Loucy (cell line): ENCODE results near the gene MRAS.

Experiments
- H2AFZ ChIP-seq: fragments of 200-600 bp; sonication (generic); 2 replicates; pipeline ENCODE4 v1.6.0; 2016; ENCODE audit warnings: antibody characterized with exemption, mild to moderate bottlenecking, low read length, moderate library complexity
- H3F3A ChIP-seq: fragments of 200-600 bp; 2 replicates; pipeline ENCODE4 v1.6.0; 2016; ENCODE audit warnings: antibody characterized with exemption, low read depth, mild to moderate bottlenecking
- H3K27me3 ChIP-seq: fragments of 200-600 bp; sonication (generic); 2 replicates; pipeline ENCODE4 v1.6.1; 2014; ENCODE audit warnings: low read length, mild to moderate bottlenecking; ENCODE audit not compliant: insufficient read depth, poor library complexity, severe bottlenecking
- H3K36me3 ChIP-seq: fragments of 200-600 bp; sonication (generic); 2 replicates; pipeline ENCODE4 v1.6.1; 2016; ENCODE audit warnings: low read length; ENCODE audit not compliant: insufficient read depth
- H3K4me1 ChIP-seq: fragments of 200-600 bp; sonication (generic); 2 replicates; pipeline ENCODE4 v1.5.1; 2014; ENCODE audit warnings: low read length, mild to moderate bottlenecking; ENCODE audit not compliant: insufficient read depth, poor library complexity, severe bottlenecking
- H3K4me2 ChIP-seq: fragments of 200-600 bp; sonication (generic); 2 replicates; pipeline ENCODE4 v1.6.0; 2014; ENCODE audit warnings: antibody characterized with exemption, low read length, low read depth, mild to moderate bottlenecking; ENCODE audit not compliant: poor library complexity, severe bottlenecking
- H3K4me3 ChIP-seq: fragments of 200-600 bp; sonication (generic); 2 replicates; pipeline ENCODE4 v1.5.1; 2014; ENCODE audit warnings: low read length, mild to moderate bottlenecking, mixed read lengths; ENCODE audit not compliant: poor library complexity, severe bottlenecking
- H3K79me2 ChIP-seq: fragments of 200-600 bp; sonication (generic); 2 replicates; pipeline ENCODE4 v1.6.1; 2014; ENCODE audit warnings: low read length; ENCODE audit not compliant: insufficient read depth
- H3K9ac ChIP-seq: fragments of 200-600 bp; sonication (generic); 2 replicates; pipeline ENCODE4 v1.6.0; 2014; ENCODE audit warnings: mild to moderate bottlenecking, low read depth, low read length, moderate library complexity; ENCODE audit not compliant: poor library complexity, severe bottlenecking
- H3K9me2 ChIP-seq: fragments of 200-600 bp; sonication (generic); replicated peaks from 2 replicates; pipeline ENCODE4 v1.6.1; 2016; ENCODE audit warnings: low read depth, low read length, mixed read lengths
- H3K9me3 ChIP-seq: fragments of 200-600 bp; sonication (generic); 2 replicates; pipeline ENCODE4 v1.6.1; 2014; ENCODE audit warnings: mild to moderate bottlenecking, antibody characterized with exemption, low read length, low read depth; ENCODE audit not compliant: insufficient read depth
- H4K20me1 ChIP-seq: fragments of 200-600 bp; sonication (generic); 2 replicates; pipeline ENCODE4 v1.6.0; 2014; ENCODE audit warnings: antibody characterized with exemption, low read length, mild to moderate bottlenecking; ENCODE audit not compliant: insufficient read depth, poor library complexity, severe bottlenecking
- EZH2phosphoT487 ChIP-seq: fragments of 200-600 bp; IDR thresholded peaks from 2 replicates; pipeline ENCODE4 v1.6.1; 2018; ENCODE audit warnings: antibody characterized with exemption, mild to moderate bottlenecking, moderate library complexity, borderline replicate concordance
- TF ChIP-seq, protein P1 (sequence below): fragments of 200-600 bp; sonication (generic); conservative IDR thresholded peaks from 2 replicates; pipeline ENCODE4 v1.5.1; 2014; ENCODE audit warnings: mild to moderate bottlenecking, antibody characterized with exemption, low read length

The MRAS gene

DNA sequence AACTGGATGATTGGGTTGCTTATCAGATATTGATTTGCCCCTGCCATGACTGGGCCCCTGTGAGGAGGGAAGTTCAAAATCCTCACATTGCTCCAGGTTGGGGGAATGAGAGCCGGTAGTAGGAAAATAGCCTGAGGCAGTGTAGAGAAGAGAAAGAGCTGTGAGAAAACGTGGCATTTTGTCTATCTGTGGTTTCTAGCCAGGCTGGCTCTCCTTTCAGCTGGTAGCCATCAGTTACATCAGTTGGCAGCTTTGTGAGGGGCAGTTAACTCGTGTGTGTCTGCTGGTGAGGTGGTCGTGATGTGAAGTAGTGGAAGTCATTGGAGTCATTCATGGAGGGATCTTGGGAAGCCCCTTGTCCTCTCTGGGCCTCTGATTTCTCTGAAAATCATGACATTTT lies 91.3 kb downstream of the MRAS start:
- H3K9ac ChIP-seq, result no peak overlapping the region
- H3K9me3 ChIP-seq, result no peaks in the 10 kb centered on the region
- no peaks in the 10 kb centered on the region for H3K4me1 ChIP-seq
- no peaks in the 10 kb centered on the region for H3K79me2 ChIP-seq
- no peak overlapping the region for H3K4me2 ChIP-seq
- no peaks in the 10 kb centered on the region for H4K20me1 ChIP-seq
- H3F3A ChIP-seq, result no peaks in the 10 kb centered on the region
- TF ChIP-seq EZH2phosphoT487, result no peak
- TF ChIP-seq, protein P1, sequence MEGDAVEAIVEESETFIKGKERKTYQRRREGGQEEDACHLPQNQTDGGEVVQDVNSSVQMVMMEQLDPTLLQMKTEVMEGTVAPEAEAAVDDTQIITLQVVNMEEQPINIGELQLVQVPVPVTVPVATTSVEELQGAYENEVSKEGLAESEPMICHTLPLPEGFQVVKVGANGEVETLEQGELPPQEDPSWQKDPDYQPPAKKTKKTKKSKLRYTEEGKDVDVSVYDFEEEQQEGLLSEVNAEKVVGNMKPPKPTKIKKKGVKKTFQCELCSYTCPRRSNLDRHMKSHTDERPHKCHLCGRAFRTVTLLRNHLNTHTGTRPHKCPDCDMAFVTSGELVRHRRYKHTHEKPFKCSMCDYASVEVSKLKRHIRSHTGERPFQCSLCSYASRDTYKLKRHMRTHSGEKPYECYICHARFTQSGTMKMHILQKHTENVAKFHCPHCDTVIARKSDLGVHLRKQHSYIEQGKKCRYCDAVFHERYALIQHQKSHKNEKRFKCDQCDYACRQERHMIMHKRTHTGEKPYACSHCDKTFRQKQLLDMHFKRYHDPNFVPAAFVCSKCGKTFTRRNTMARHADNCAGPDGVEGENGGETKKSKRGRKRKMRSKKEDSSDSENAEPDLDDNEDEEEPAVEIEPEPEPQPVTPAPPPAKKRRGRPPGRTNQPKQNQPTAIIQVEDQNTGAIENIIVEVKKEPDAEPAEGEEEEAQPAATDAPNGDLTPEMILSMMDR, result no peak
- no peaks in the 10 kb centered on the region for H3K27me3 ChIP-seq
- no peak overlapping the region for H2AFZ ChIP-seq
- H3K36me3 ChIP-seq, result no peaks in the 10 kb centered on the region
- H3K4me3 ChIP-seq, result no peak overlapping the region
- H3K9me2 ChIP-seq, result no peaks in the 10 kb centered on the region

DNA sequence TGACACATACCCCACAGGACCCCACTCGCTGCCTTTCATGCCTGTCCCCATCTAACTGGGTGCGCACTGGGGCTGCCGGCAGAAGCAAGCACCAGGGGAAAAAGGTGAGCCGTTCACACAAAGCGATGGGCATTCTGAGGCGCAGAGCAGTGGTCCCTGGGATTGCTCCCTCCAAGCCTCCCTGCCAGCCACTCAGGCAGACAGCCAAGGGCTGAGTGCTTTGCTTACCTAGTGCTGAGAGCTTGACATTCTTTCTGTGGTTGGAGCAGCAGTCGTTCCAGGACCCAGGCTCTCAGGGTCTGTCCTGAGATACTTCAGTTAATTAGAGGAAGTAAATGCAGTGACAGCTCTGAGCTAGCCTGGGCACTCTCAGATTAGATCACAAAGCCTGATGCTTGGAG lies 91.7 kb downstream of the MRAS start:
- no peaks in the 10 kb centered on the region for H3K4me1 ChIP-seq
- no peak overlapping the region for H2AFZ ChIP-seq
- H3K36me3 ChIP-seq, result no peaks in the 10 kb centered on the region
- H3K9me3 ChIP-seq, result no peaks in the 10 kb centered on the region
- no peak overlapping the region for H3K9ac ChIP-seq
- no peaks in the 10 kb centered on the region for H3F3A ChIP-seq
- H3K9me2 ChIP-seq, result no peaks in the 10 kb centered on the region
- no peak for TF ChIP-seq EZH2phosphoT487
- TF ChIP-seq, protein P1, result no peak
- H3K4me2 ChIP-seq, result no peak overlapping the region
- H3K27me3 ChIP-seq, result no peaks in the 10 kb centered on the region
- H3K4me3 ChIP-seq, result no peak overlapping the region
- no peaks in the 10 kb centered on the region for H4K20me1 ChIP-seq
- no peaks in the 10 kb centered on the region for H3K79me2 ChIP-seq

GRCh38 chr3:138440596-138440995 lies 92.2 kb downstream of the MRAS start:
- TF ChIP-seq, protein P1, result no peak
- TF ChIP-seq EZH2phosphoT487, result no peak
- H3K9me2 ChIP-seq, result no peaks in the 10 kb centered on the region
- no peaks in the 10 kb centered on the region for H3K27me3 ChIP-seq
- H3K9ac ChIP-seq, result no peak overlapping the region
- H3K79me2 ChIP-seq, result no peaks in the 10 kb centered on the region
- no peaks in the 10 kb centered on the region for H3K4me1 ChIP-seq
- no peaks in the 10 kb centered on the region for H4K20me1 ChIP-seq
- no peak overlapping the region for H2AFZ ChIP-seq
- H3F3A ChIP-seq, result no peaks in the 10 kb centered on the region
- no peak overlapping the region for H3K4me2 ChIP-seq
- H3K4me3 ChIP-seq, result no peak overlapping the region
- H3K9me3 ChIP-seq, result no peaks in the 10 kb centered on the region
- no peaks in the 10 kb centered on the region for H3K36me3 ChIP-seq
